ENCODE measurements around the gene GAK.
"Not testable (repeated sequence)": the region's sequence is repeated elsewhere in the genome, so short reads cannot be mapped to it uniquely, and the experiment has no call there.

Gene GAK

GRCh38 chr4:931960-932712 lies at the start of gene GAK, which contains the start of gene TMEM175:
Gene GAK, minus strand, starts transcription at chr4:932316. Its CDS starts 129 bp downstream, at chr4:932187.
Gene TMEM175, plus strand, starts transcription at chr4:932460. Its CDS starts 15,280 bp downstream, at chr4:947740.
- peak; percentile 98 for DNase-seq

- no peak for DNase-seq
Observed at GRCh38 chr4:978957-979701, 47.0 kb upstream of the GAK start.

- not testable (repeated sequence) for DNase-seq
Observed at GRCh38 chr4:976016-976415, 43.9 kb upstream of the GAK start.

- DNase-seq, result no peak
Observed at GRCh38 chr4:974668-975067, 42.6 kb upstream of the GAK start.

- peak; percentile 90 for DNase-seq
Observed at GRCh38 chr4:973431-974397, 41.6 kb upstream of the GAK start, which contains the start of gene DGKQ. Gene DGKQ, minus strand, starts transcription at chr4:973569. Its CDS starts 87 bp downstream, at chr4:973482.

- peak; percentile 67 for DNase-seq
Observed at GRCh38 chr4:972651-973424, 40.7 kb upstream of the GAK start.

GRCh38 chr4:971666-972500 lies 39.8 kb upstream of the GAK start:
- DNase-seq, result no peak

GRCh38 chr4:970854-971520 lies 38.9 kb upstream of the GAK start:
- no peak for DNase-seq

- DNase-seq, result no peak
Observed at GRCh38 chr4:970046-970745, 38.1 kb upstream of the GAK start.

GRCh38 chr4:968621-969394 lies 36.7 kb upstream of the GAK start:
- no peak for DNase-seq

- no peak for DNase-seq
Observed at GRCh38 chr4:968221-968620, 36.1 kb upstream of the GAK start.

GRCh38 chr4:967113-968104 lies 35.3 kb upstream of the GAK start:
- no peak for DNase-seq

- DNase-seq, result no peak
Observed at GRCh38 chr4:966266-967112, 34.4 kb upstream of the GAK start.

- no peak for DNase-seq
Observed at GRCh38 chr4:965766-966134, 33.6 kb upstream of the GAK start.

- DNase-seq, result no peak
Observed at GRCh38 chr4:965048-965765, 33.1 kb upstream of the GAK start.
